Measurements from ENCODE around the gene KLK10.

The KLK10 gene

GRCh38 chr19:51034704-51035103 is 15.2 kb upstream of the KLK10 start, which contains the start of gene KLK12:
KLK12 (minus strand) TSS chr19:51035002; CDS start chr19:51034621, 381 bp downstream.
- H3K27me3 ChIP-seq (ENCODE audit: insufficient read depth, low read length, poor library complexity), result no peaks in the 10 kb centered on the region
- TF ChIP-seq CTCF (IDR thresholded peaks at IDR 0.05; ENCODE audit: borderline replicate concordance, extremely low read depth, low read length, poor library complexity, severe bottlenecking) (no peak), EZH2 (IDR thresholded peaks at IDR 0.05; ENCODE audit: borderline replicate concordance, low read depth, low read length, severe bottlenecking) (no peak)
- no peaks in the 10 kb centered on the region for H3K36me3 ChIP-seq (ENCODE audit: insufficient read depth, low read length)
- no peaks in the 10 kb centered on the region for H3K4me1 ChIP-seq (ENCODE audit: insufficient read depth, low read length)
- H3K4me3 ChIP-seq (ENCODE audit: low read depth in 1 of 2, low read length in 2 of 2), result no peak within 1 kb of the TSS
- H3K27ac ChIP-seq (ENCODE audit: low read length), result no peak within 1 kb of the TSS
- H4K20me1 ChIP-seq (ENCODE audit: insufficient read depth, low read length), result no peaks in the 10 kb centered on the region
- H3K79me2 ChIP-seq (ENCODE audit: insufficient read depth, low read length), result no peaks in the 10 kb centered on the region
- no peaks in the 10 kb centered on the region for H3K9me3 ChIP-seq (ENCODE audit: insufficient read depth, low read length, severe bottlenecking)
- ATAC-seq (ENCODE audit: insufficient read depth, low read depth) (no peak), DNase-seq (no peak)
- no peak within 1 kb of the TSS for H3K9ac ChIP-seq (ENCODE audit: low read depth, low read length)
- H3K4me2 ChIP-seq (ENCODE audit: insufficient read depth, low read length), result no peak within 1 kb of the TSS
- no peak within 1 kb of the TSS for H2AFZ ChIP-seq (ENCODE audit: low read depth, low read length)

GRCh38 chr19:51031880-51032225 is 12.3 kb upstream of the KLK10 start:
- DNase-seq, result no peak
- Histone ChIP-seq H3K4me2 (ENCODE audit: insufficient read depth, low read length) (no peak overlapping the region), H3K9ac (ENCODE audit: low read depth, low read length) (no peak overlapping the region), H3K9me3 (ENCODE audit: insufficient read depth, low read length, severe bottlenecking) (no peaks in the 10 kb centered on the region), H3K4me1 (ENCODE audit: insufficient read depth, low read length) (no peaks in the 10 kb centered on the region), H3K4me3 (ENCODE audit: low read depth in 1 of 2, low read length in 2 of 2) (no peak overlapping the region), H2AFZ (ENCODE audit: low read depth, low read length) (no peak overlapping the region), H3K27ac (ENCODE audit: low read length) (no peak overlapping the region), H3K79me2 (ENCODE audit: insufficient read depth, low read length) (no peaks in the 10 kb centered on the region), H3K27me3 (ENCODE audit: insufficient read depth, low read length, poor library complexity) (peaks cover 3% of the 10 kb centered on the region), H3K36me3 (ENCODE audit: insufficient read depth, low read length) (no peaks in the 10 kb centered on the region), H4K20me1 (ENCODE audit: insufficient read depth, low read length) (no peaks in the 10 kb centered on the region)
- ATAC-seq (ENCODE audit: insufficient read depth, low read depth), result no peak
- TF ChIP-seq CTCF (IDR thresholded peaks at IDR 0.05; ENCODE audit: borderline replicate concordance, extremely low read depth, low read length, poor library complexity, severe bottlenecking) (no peak), EZH2 (IDR thresholded peaks at IDR 0.05; ENCODE audit: borderline replicate concordance, low read depth, low read length, severe bottlenecking) (no peak)

GRCh38 chr19:51031220-51031879 is 11.8 kb upstream of the KLK10 start:
- TF ChIP-seq EZH2 (IDR thresholded peaks at IDR 0.05; ENCODE audit: borderline replicate concordance, low read depth, low read length, severe bottlenecking) (no peak), CTCF (IDR thresholded peaks at IDR 0.05; ENCODE audit: borderline replicate concordance, extremely low read depth, low read length, poor library complexity, severe bottlenecking) (no peak)
- H3K79me2 ChIP-seq (ENCODE audit: insufficient read depth, low read length), result no peaks in the 10 kb centered on the region
- H3K9ac ChIP-seq (ENCODE audit: low read depth, low read length), result no peak overlapping the region
- H3K36me3 ChIP-seq (ENCODE audit: insufficient read depth, low read length), result no peaks in the 10 kb centered on the region
- H2AFZ ChIP-seq (ENCODE audit: low read depth, low read length), result no peak overlapping the region
- H3K4me2 ChIP-seq (ENCODE audit: insufficient read depth, low read length), result no peak overlapping the region
- no peaks in the 10 kb centered on the region for H4K20me1 ChIP-seq (ENCODE audit: insufficient read depth, low read length)
- H3K4me1 ChIP-seq (ENCODE audit: insufficient read depth, low read length), result no peaks in the 10 kb centered on the region
- no peak for ATAC-seq (ENCODE audit: insufficient read depth, low read depth)
- H3K27ac ChIP-seq (ENCODE audit: low read length), result no peak overlapping the region
- no peak for DNase-seq
- H3K9me3 ChIP-seq (ENCODE audit: insufficient read depth, low read length, severe bottlenecking), result no peaks in the 10 kb centered on the region
- peaks cover 7% of the 10 kb centered on the region for H3K27me3 ChIP-seq (ENCODE audit: insufficient read depth, low read length, poor library complexity)
- H3K4me3 ChIP-seq (ENCODE audit: low read depth in 1 of 2, low read length in 2 of 2), result no peak overlapping the region
